Upper lobe of left lung (tissue), 6 donors: ENCODE results near the gene STIM1. TPM values are rescaled to one million over a fixed set of nuclear protein-coding genes. Genes with fewer than 3 reads are reported as not detected.

Experiments
- ATAC-seq, 2 donors: fragments of 200-7000 bp; cut with Tn5 transposase; one replicate each; pipeline ENCODE4 v1.9.1; 2022; ENCODE audit warnings: mild to moderate bottlenecking in 2 of 2, moderate library complexity in 2 of 2; ENCODE audit not compliant: low FRiP score in 2 of 2
- DNase-seq, 2 donors: peaks; one replicate each; pipeline ENCODE4 v3.0.0-alpha.2; 2019 to 2020
- H3K27ac ChIP-seq, 4 donors: fragments of 200-600 bp; sonication (generic); one replicate each; pipeline ENCODE4 v1.5.1; 2016 to 2019
- H3K27me3 ChIP-seq, 4 donors: fragments of 200-600 bp; sonication (generic); one replicate each; pipeline ENCODE4 v1.5.1; 2017 to 2019
- H3K36me3 ChIP-seq, 4 donors: fragments of 200-600 bp; sonication (generic); one replicate each; pipeline ENCODE4 v1.5.1; 2016 to 2019
- H3K4me1 ChIP-seq, 4 donors: fragments of 200-600 bp; sonication (generic); one replicate each; pipeline ENCODE4 v1.5.1; 2018 to 2019
- H3K4me3 ChIP-seq, 4 donors: fragments of 200-600 bp; sonication (generic); one replicate each; pipeline ENCODE4 v1.5.1; 2017 to 2019; ENCODE audit warnings: mild to moderate bottlenecking in 2 of 4, moderate library complexity in 1 of 4
- H3K9me3 ChIP-seq, 4 donors: fragments of 200-600 bp; sonication (generic); one replicate each; pipeline ENCODE4 v1.5.1; 2018 to 2019
- EP300 ChIP-seq, 4 donors: sonication (generic); formaldehyde crosslinking; IDR thresholded peaks; one replicate each; pipeline ENCODE4 v1.5.1; 2017; ENCODE audit warnings: antibody characterized with exemption in 4 of 4, control low read depth in 2 of 4
- POLR2A ChIP-seq, 4 donors: fragments of 450-650 bp; IDR thresholded peaks; one replicate each; pipeline ENCODE4 v1.5.1; 2016 to 2017; ENCODE audit warnings: antibody characterized with exemption in 4 of 4, mild to moderate bottlenecking in 2 of 4
- POLR2AphosphoS5 ChIP-seq, 2 donors: sonication (generic); formaldehyde crosslinking; IDR thresholded peaks; one replicate each; pipeline ENCODE4 v1.5.1; 2017; ENCODE audit warnings: antibody characterized with exemption in 2 of 2
- WGBS, 2 donors: methylation state at CpG; one replicate each; pipeline ENCODE4 v1.1.5; 2017 to 2018; 5-methylcytosine and 5-hydroxymethylcytosine counted together
- total RNA-seq, 6 donors: library from RNA; depleted of rRNA in 4 of 6; stranded (reverse); fragments of >200 nt in 4 of 6; gene quantifications; one replicate each; pipeline versions ENCODE4 v1.1.0 to v1.2.1, GENCODE V29; 2016 to 2021
- TF ChIP-seq, protein P1 (sequence below), 6 experiments: fragments of 450-650 bp in 4 of 6; fragments of 200-600 bp in 2 of 6; sonication (generic) in 2 of 6; IDR thresholded peaks; one replicate each; pipeline ENCODE4 v1.5.1; 2016 to 2019; ENCODE audit warnings: antibody characterized with exemption in 6 of 6
- donor health status: DM: no; HTN: no; CAD: no; lungs with moderate emphysema.
- donor health status: DM: no; HTN: yes; CAD: no; lungs with severe emphysema.

Gene STIM1
- total RNA-seq, 6 donors from 2014 or later: 39.7 to 81.8 (median 56.5) TPM

DNA sequence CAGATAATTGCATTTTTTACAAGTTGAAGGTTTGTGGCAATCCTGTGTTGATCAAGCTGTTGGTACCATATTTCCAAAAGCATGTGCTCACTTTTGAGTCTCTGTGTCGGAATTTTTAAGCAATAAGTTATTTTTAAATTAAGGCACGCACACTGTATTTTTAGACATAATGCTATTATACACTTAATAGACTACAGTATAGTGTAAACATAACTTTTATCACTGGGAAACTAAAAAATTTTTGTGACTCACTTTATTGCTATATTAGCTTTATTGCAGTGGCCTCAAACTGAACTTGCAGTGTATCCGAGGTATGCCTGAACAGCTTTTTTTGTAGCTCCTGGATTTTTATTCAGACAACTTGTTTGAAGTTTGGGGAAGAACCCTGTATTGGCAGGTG is 207.9 kb downstream of the STIM1 start:
- Histone ChIP-seq H3K4me3 (no peak overlapping the region), H3K36me3 (peaks cover 0 to 21% (median 15%) of the 10 kb centered on the region in 4 donors), H3K27me3 (no peaks in the 10 kb centered on the region), H3K9me3 (no peaks in the 10 kb centered on the region), H3K4me1 (peaks cover 0 to 17% (median 10%) of the 10 kb centered on the region in 4 donors), H3K27ac (no peak overlapping the region)
- DNase-seq: no peak
- 85 to 92% methylated on average over 3 of the region's 3 CpGs for WGBS, 2 donors
- ATAC-seq: no peak
- TF ChIP-seq, protein P1, sequence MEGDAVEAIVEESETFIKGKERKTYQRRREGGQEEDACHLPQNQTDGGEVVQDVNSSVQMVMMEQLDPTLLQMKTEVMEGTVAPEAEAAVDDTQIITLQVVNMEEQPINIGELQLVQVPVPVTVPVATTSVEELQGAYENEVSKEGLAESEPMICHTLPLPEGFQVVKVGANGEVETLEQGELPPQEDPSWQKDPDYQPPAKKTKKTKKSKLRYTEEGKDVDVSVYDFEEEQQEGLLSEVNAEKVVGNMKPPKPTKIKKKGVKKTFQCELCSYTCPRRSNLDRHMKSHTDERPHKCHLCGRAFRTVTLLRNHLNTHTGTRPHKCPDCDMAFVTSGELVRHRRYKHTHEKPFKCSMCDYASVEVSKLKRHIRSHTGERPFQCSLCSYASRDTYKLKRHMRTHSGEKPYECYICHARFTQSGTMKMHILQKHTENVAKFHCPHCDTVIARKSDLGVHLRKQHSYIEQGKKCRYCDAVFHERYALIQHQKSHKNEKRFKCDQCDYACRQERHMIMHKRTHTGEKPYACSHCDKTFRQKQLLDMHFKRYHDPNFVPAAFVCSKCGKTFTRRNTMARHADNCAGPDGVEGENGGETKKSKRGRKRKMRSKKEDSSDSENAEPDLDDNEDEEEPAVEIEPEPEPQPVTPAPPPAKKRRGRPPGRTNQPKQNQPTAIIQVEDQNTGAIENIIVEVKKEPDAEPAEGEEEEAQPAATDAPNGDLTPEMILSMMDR (IDR thresholded peaks at IDR 0.05): no peak
- no peak for TF ChIP-seq EP300 (IDR thresholded peaks at IDR 0.05)
- no peak for TF ChIP-seq POLR2A (IDR thresholded peaks at IDR 0.05)
- no peak for TF ChIP-seq POLR2AphosphoS5 (IDR thresholded peaks at IDR 0.05)

DNA sequence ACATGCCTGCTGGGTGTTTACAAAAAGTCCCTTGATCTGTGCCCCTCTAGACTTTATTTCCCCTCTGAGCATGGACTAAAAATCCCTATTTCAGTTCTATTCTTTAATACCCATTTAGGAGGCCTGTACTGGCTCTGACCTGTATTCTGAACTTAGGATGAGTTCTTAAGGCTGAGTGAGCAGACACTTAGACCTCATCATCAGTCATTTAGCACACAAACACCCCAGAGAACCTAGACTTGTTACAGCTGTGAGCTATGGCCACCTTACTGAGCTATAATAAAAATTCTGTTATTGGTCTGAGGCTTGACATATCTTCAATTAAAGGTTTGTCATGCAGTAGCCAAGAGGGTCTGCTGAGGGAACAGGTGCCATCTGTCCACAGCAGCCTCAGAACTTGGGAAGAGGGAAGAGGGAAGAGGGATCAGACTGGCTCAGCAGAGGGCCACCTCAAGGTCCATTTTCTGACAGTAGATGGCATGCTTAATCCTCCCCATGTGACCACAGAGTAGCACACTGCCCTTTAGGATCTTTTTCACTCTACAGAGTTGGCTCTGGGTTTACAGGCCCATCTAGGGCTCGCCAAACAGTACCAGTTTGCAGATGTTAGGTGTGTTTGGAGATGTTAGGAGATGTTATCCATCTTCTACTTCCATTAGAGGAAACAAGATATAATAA is 209.0 kb downstream of the STIM1 start:
- DNase-seq: no peak
- TF ChIP-seq POLR2AphosphoS5 (IDR thresholded peaks at IDR 0.05) (no peak), POLR2A (IDR thresholded peaks at IDR 0.05) (no peak), EP300 (IDR thresholded peaks at IDR 0.05) (no peak)
- TF ChIP-seq, protein P1 (IDR thresholded peaks at IDR 0.05): no peak
- Histone ChIP-seq H3K9me3 (no peaks in the 10 kb centered on the region), H3K4me3 (no peak overlapping the region), H3K27ac (no peak overlapping the region), H3K36me3 (peaks cover 0 to 16% (median 12%) of the 10 kb centered on the region in 4 donors), H3K4me1 (peaks cover 0 to 26% (median 13%) of the 10 kb centered on the region in 4 donors), H3K27me3 (no peaks in the 10 kb centered on the region)
- ATAC-seq: peak in 1 of 2 donors; percentile 18
- WGBS, 2 donors: 100% methylated on average over 1 of the region's 1 CpG

DNA sequence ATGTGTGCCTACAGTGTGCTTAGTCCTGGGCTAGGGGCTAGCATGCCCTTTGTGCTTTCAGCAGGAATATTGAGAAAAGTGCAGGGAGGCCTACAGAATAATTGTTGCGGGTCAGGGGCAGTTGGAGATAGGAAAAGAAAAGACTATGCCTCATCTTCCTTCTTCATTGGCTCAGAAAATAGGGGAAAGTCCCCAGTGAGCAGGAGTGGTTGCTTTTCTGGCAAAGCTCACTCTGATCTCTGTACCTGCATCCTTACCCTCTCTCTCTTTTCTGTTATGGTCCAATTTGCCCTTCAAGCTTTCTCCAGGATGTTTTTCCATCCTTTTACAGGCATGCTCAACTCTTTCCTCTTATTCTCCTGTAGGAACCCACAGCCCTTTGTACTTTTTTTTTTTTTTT is 209.6 kb downstream of the STIM1 start:
- 84% methylated on average over 1 of the region's 1 CpG for WGBS, 2 donors
- DNase-seq: no peak
- no peak for ATAC-seq
- peaks cover 0 to 12% (median 6%) of the 10 kb centered on the region in 4 donors for H3K36me3 ChIP-seq
- peaks cover 0 to 26% (median 11%) of the 10 kb centered on the region in 4 donors for H3K4me1 ChIP-seq
- H3K27me3 ChIP-seq: no peaks in the 10 kb centered on the region
- H3K9me3 ChIP-seq: no peaks in the 10 kb centered on the region
- no peak overlapping the region for H3K27ac ChIP-seq
- no peak for TF ChIP-seq POLR2A (IDR thresholded peaks at IDR 0.05)
- TF ChIP-seq, protein P1 (IDR thresholded peaks at IDR 0.05): no peak
- no peak for TF ChIP-seq EP300 (IDR thresholded peaks at IDR 0.05)
- TF ChIP-seq POLR2AphosphoS5 (IDR thresholded peaks at IDR 0.05): no peak
- no peak overlapping the region for H3K4me3 ChIP-seq

DNA sequence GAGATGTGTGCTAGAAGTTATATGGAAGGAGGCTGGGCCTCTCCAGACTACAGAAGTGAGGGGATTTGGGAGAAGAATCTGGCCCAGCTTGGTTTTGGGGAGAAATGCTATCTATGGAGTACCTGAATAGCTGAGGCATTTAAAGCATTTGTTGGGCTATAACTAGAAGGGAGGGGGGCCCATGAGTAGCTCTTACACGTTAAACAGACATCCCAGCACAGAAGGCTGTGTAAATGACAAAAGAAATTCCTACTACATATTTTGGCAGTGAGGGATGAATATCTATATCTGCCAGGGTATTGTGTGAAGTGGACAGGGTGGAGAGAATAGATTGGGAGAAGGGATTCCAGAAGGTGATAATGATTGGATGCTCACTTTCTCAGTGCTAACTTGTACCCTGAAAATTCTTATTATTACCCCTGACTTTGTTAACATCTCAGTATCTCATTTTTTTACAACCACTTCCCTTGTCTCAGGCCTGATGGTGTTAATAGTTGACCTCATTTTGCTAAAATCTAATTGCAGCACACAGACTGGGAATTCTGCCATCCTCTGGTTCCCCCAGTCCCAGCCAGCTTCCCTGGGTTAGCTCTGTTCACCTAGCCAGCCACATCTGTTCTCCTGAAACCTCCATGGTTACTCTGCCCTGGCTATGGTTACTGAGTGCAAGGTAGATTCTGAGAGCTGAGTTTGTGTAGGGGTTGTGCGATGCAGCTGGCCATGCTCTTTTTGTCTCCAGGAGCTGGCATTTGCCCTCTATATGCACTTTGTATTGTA is 210.3 kb downstream of the STIM1 start:
- peaks cover 0 to 21% (median 9%) of the 10 kb centered on the region in 4 donors for H3K4me1 ChIP-seq
- H3K4me3 ChIP-seq: no peak overlapping the region
- 78 to 80% methylated on average over 2 of the region's 2 CpGs for WGBS, 2 donors
- H3K36me3 ChIP-seq: peaks cover 0 to 7% (median 4%) of the 10 kb centered on the region in 4 donors
- H3K27me3 ChIP-seq: no peaks in the 10 kb centered on the region
- no peak for TF ChIP-seq POLR2A (IDR thresholded peaks at IDR 0.05)
- TF ChIP-seq, protein P1 (IDR thresholded peaks at IDR 0.05): no peak
- TF ChIP-seq POLR2AphosphoS5 (IDR thresholded peaks at IDR 0.05): no peak
- no peak for TF ChIP-seq EP300 (IDR thresholded peaks at IDR 0.05)
- ATAC-seq (no peak), DNase-seq (no peak)
- no peaks in the 10 kb centered on the region for H3K9me3 ChIP-seq
- no peak overlapping the region for H3K27ac ChIP-seq
